NCI-H748 (cell line): ENCODE results near the gene HEYL.

Experiments
- DNase-seq: peaks from one replicate; lab custom pipeline; 2025; ENCODE audit not compliant: unreplicated experiment; lab: John Stamatoyannopoulos, UW

Gene HEYL

DNA sequence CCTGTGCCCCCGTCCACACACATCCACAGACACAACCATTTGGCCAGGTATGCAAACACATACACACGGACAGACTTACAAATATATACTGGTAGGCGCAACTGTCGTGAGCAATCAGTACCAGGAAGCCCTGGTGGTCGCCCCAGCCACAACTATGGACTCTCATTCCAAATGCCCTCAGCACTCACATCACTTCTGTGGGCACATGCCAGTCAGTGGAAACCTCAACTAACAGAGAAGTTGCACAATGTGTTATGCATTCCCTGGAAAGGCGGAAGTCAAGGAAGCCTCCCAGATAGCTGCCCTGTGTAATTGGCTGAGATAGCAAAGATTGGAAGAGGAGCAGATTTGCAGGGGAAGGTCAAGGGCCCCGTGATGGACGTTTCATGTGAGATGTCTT lies 1.4 kb upstream of the HEYL start:
- no peak for DNase-seq

DNA sequence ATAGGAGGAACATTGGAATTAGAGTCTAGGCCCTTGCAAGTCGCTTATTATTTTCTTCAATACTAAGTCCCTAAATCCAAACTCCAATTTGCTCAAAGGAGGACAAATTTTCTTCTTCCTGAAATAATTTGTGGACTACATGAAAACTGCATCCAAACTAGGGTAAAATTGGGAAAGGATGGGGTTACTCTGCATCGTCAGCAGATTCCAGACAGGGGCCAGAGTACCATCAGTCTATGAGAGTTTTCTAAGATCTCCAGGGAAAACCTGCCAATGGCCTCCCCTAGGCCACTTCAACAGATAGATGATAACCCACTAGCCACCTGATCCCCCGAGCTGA lies 508 bp downstream of the HEYL start:
- DNase-seq, result no peak

DNA sequence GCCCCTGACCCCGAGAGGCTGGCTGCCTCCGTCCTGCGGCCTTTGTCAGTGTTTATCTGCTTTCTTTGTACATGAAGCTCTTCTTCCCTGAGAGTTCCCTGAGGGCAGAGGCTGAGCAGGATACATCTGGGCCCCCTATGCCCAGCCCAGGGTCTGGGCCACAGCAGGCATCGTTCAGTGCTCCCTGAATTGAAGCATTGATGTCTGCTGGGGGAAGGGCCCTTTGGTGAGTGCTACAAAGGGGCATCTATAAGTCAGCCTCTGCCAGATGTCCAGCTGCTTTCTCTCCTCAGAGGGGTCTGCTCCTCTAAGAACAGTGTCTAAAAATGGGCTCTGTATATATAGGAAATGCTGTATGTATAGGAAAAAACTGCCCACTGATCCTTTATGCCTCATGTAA lies 2.1 kb downstream of the HEYL start:
- DNase-seq, result no peak

DNA sequence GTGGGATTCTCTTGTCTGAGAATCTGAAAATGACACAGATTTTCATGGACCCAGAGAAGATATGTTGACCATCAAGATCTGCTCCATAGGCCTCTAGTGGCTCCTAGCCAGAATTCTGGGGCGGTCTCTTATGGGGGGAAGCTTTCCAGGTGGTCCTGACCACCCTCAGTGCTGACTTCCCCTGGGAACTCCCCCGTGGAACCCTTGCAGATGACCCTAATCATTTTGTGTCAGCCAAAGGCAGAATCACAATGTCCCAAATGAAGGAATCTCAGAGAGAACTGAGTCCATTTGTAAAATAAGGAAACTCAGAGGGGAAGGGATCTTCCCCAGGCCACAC lies 3.6 kb downstream of the HEYL start:
- DNase-seq, result no peak

DNA sequence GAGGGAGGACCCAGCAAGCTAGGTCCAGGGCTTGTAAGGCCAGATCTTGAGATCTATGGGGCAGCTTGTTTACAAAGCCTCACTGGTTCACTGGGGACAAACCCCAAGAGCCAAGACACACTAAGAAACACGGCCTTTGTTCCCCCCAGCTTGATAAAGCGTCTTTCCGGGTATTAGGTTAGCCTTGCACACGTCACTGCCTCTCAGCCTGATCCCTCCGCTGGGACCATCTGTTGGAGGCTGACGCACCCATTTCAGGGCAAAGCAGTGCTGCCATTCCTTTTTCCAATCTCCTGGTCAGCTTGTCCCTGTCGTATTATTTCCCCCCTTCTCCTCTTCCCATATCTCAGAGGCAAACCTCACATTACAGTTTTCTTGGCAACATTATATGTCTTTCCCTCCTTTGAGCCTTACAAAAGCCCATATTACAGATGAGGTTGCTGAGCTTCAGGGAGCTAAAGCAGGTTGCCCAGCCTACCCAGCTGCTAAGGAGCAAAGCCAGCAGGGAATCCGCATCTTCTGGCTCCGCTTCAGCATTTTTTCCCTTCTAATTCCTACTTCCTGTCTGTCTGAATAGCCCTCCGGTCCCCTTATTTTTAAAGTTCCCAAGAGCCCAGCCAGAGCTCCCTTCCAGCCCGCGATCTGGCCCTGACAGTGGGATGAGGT lies 4.1 kb downstream of the HEYL start:
- DNase-seq, result no peak

DNA sequence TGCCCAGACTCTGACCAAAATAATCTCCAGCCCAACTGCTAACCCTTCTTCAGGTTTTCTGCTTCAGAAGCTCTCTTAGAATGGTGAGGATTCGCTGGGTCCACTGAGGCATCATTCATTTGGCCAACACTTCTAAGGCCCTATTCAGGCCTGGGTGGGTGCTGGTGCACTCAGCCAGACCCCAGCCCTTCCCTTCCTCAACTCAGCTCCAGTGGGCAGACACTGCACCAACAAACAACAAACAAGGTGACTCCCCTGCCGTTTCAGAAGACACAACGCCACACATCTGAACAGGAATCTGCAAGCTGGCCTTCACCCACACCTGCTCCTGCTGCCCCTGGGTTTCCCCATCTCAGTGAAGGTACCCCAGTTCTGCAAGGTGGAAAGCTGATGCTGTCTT lies 6.0 kb downstream of the HEYL start:
- no peak for DNase-seq

DNA sequence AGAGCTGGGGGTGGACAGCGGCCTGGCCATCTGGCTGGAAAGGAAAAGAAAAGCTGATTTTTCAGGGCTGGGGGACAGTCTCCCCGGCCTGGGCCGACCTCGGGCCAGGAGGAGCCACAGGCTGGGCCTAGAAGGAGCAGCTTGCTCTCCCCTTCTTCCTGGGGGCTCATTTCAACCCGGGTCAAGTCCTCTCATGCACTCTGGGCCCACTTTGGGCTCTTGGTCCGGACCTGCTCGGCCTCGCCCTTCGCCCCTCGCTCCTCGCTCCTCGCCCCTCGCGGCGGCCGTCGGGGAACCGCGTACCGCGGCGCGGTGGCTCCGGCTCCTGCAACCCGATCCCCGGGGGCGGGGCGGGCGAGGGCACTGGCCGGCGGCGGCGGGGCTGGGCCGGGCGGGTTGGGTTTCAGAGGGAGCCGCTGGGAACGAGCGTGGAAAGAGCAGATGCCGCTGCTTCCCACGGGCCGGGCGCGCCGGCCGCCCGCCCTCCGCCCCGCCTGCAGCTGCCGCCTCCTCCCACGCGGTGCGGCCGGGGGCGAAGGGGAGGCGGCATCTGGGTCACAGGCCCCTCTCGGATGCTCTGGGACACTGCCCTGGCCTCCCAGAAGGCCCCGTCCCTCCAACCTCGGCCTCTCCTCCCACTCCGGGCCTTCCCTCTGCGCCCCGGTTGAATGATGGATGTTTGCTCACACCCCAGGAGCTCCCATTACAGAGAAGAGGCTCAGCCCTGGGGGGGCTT lies 6.6 kb downstream of the HEYL start:
- DNase-seq, result peak; percentile 93

DNA sequence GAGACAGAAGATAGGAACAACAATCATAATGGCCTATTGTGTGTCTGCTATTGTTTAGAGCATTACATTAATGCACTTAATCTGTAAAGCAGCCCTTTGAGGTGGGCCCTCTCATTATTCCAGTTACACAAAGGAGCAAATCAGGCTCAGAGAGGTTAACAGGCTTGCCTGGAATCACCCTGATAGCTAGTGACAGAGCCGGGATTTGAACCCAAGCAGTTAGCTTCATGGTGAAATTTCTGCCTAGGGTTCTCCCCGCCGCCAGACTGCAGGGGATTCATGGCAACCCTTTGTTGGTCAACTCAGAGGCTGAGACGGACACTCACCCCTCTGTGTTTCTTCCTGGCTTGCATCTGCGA lies 7.1 kb downstream of the HEYL start:
- peak; percentile 69 for DNase-seq

DNA sequence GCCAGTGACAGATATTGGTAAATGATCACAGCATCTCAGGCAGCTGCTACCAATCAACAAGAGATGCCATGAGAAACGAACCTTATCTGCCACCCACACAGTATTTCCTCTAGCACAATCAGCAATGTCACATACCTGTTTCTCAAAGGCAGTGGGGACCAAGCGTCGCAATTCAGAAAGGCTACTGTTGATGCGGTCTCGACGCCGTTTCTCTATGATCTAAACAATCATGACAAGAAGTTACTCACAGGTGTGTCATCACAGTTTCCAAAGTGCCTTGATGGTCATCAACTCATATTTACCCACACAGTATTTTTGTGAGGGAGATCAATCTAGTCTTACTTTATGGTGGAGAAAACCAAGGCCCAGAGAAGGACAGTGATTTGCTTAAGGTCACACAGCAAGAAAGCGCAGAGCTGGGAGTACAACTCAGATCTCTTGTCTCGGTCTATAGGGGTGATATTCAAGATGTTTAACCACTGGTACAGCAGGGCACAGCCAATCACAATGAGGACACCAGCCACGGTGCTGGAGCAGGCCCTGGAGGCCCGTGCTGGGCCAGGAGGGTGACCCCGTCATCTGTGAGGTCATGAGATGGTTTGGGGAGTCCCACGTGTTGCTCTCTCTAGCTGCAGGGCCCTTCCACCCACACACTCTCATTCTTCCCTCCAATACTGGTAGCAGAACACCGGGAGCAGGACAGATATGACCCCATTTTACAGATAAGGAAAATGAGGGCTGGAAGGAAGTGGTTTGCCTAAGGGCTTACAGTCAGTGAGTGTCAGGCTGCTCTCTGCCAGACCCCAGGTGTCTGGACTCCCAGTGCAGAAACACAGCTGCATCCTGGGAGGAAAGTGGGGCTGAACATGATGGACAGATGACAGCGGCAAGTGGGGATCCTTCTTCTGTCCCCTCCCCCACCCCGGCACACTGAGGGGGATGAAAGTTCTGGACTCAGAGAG lies 7.8 kb downstream of the HEYL start:
- no peak for DNase-seq

DNA sequence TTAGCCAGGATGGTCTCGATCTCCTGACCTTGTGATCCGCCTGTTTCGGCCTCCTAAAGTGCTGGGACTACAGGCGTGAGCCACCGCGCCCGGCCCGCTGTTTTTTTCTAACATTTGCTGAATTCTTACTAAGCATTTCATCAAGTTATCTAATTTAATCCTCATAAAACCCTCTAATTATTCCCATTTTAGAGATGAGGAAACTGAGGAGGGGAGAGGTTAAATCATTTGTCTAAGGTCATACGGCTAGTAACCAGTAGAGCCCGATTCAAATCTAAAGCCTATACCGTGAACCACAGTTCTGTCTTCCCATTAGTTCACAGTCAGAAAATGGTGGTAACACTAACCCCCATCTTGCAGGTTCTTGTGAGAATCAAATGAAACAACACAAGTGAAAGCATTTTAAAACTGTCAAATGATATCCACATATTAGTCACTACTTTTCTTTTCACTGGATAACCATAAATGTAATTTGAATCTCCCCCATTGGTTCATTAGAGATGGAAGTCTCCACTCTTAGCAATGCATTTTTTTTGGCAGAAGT lies 10.6 kb downstream of the HEYL start:
- no peak for DNase-seq

DNA sequence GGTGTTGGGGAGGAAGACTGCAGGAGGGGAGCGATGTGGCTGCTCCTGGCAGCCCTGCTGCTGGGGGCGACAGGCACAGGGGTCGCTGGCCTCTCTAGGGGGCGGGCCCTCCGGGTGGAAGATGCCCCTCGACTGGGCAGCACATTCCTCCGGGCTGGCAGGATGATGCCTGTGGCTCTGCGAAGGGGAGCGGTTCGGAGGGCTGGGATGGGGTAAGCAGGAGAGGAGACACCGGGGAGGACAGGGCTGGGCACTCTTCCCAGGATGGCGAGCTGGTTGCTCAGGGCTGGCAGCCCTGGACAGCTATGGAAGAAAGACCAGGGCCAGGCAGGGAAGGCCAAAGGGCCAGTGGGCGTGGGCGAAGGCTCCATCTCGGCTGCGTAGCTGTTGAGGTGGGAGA lies 12.8 kb downstream of the HEYL start:
- DNase-seq, result no peak

DNA sequence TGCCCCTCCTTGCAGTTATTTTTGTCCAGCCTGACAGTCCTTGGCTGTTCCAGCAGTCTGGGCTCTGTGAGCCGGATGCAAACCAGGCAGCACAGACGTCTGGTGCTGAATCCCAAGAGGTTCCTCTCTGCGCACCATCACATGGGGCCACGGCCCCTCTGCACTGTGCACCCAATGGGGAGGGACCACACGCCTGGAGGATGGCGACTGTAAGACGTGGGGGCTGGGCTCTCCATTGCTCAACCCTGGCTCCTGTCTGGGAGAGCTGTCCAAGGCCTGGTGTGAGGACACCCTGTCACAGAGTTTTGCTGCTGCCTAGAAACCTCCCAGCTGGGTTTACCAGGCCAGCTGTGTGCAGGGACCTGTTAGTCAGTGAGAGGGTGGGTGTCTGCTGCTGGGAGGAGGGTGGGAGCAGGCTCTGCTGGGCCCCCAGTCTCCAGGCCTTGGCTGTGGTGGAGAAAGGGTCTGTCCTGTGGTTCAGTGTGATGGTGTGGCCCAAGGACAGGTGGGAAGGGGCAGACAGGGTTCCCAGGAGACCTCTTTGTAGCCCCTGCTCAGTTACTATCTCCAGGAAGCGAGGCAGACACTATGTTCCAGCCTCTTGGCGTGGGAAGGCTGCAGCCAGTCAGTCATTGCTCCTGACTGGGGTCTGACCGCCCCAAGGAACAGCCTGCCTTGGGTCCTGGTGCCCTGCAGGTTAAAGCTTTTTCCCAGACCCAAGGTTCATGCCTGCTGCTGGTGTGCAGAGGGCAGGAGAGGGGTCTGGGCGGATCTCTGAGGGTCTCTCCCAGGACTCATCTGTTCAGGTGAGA lies 13.8 kb downstream of the HEYL start:
- DNase-seq, result no peak

DNA sequence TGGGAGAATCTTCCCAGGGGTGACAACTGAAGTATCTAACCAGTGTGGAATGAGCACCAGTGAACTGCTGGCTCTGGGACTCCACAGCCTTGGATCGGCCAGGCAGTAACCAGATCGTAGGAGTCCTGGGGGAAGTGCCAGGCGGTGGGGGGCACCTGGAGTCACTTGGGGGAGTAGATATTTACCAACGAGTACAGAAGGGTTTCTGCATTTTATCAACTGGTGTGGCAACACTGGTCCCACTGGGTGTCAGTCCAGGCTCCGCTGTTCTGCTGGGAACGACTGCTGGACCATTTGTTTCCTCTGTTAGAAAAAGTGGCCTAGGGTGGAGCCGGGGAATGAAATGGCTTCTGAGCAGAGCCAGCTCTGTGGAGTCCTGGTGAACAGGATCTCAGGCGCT lies 14.4 kb downstream of the HEYL start:
- DNase-seq, result no peak

DNA sequence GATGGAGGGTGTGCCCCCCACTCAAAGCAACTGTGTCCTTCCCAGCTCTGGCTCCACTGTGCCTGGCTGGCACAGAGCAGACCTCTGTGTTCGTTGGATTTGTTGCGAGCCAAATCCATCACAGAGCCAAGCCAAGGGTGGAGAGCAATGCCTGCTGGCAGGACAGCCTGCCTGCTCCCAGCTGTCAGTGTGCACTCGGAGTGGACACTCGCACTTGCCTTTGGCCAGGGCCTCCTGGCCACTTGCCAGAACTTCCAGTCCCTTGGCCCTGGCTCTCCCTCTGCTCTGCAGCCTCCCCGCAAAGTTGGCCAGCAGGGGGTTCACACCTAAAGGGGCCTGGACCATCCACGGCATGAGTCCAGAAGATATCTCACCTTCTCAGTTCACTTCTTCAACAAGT lies 16.4 kb downstream of the HEYL start:
- no peak for DNase-seq

DNA sequence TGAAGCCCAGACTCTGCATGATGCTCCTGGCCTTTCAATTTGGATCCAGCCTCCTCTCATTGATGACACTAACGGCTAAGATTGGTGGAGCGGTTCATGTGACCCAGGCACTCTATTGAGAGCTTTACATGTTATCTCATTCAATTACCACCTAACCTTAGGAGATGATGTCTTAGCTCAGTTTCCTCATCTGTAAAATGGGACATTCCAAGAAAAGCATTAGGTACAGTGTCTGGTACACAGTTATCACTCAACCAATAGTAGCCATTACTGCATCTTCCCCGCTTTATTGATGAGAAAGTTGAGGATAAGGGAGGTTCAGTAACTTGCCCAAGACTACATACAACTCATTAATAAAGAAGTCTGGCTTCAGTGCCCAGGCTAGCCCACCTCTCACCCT lies 17.0 kb downstream of the HEYL start:
- no peak for DNase-seq

DNA sequence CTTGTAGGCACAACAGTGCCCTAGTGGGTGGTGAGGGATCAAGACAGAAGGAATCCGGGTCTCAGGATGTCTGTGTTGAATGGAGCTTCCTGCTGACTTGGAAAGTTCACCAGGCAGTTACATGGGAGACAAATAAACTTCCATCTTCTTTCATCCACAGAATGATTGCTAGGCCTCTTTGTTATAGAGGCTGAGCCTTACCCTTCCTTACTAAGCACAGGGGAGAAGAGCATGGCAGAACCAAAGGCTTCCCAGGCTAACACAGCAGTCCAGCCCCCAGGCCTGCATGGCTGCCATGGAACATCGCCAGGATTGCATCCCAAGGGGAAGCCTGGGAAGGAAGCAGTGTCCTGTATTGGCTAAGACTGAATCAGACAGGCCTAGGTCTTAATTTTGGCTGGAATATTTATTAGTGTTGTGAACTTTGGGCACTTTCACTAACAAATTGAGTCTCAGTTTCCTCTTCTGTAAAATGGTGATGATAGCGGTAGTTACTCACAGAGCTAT lies 18.7 kb downstream of the HEYL start:
- DNase-seq, result no peak

DNA sequence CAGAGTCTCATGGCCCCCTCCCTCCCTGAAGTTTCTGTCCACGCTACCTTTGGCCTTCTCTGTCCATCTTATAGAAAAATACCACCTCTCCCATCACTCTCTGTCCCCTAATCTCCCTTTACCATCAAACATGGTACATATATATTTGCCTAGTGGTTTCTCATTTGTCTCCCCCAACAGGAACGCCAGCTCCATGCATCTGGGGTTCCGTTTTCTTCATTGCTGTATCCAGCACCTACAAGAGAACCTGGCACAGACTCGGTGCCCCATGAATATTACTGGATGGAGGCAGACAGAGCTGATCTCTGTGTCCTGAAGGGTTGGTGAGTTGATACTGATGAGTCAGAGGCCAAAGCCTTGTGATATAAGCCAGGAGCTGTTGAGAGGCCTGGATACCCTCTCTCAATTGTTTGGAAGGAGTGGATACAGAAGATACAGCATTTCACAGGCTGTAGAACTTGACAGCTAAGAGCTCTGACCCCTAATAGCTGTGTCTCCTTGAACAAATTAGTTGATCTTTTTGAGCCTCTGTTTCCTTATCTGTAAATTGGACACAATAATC lies 21.9 kb downstream of the HEYL start:
- no peak for DNase-seq

DNA sequence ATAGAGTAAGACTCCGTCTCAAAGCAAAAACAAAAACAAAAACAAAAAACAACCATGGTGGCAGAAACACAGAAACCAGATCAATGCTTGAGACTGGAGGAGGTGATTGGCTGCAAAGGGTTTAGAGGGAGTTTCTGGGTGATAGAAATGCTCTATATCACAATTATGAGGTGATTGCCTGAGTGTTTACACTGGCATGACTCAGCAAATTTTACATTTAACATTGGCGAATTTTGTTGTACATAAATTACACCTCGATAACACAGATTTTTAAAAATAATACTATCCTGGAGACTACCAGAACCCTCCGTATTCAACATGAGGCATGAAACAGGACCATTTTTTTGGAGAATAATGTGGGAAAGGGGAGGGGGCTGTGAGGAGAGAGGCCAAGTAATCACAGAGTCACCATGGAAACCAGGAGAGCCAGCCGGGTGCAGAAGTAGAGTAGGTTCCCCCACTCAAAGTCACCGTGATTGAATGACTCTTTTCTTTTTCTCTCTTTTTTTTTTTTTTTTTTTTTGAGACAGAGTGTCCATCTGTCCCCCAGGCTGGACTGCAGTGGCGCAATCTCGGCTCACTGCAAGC lies 24.3 kb downstream of the HEYL start:
- DNase-seq, result peak; percentile 90

DNA sequence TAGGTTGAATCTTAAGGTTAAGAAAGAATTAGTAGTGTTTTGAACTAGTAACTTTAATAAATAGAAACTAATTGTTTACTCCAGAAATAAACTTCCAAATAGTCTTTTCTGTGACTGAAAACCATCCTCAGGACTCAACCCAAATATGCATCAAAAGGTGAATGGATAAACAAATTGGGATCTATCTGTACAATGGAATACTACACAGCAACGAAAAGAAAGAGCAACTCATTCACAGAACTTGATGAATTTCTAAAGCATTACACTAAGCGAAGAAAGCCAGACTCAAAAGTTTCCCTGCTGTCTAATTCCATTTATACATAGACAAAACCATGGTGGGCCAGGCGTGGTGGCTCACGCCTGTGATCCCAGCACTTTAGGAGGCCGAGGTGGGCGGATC lies 25.0 kb downstream of the HEYL start:
- DNase-seq, result no peak

DNA sequence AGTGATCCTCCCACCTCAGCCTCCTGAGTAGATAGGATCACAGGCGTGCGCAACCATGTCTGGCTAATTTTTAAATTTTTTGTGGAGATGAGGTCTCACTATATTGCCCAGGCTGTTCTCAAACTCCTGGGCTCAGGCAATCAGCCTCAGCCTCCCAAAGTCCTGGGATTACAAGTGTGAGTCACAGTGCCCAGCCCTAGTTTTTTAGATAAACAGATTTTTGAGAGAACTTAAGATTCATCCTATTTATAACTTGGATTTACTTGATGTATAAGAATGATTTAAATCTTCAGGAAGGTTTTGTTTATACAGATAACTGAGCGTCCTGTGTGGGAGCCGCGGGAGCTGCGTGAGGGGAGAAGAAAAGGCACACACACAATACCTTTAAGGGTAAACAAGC lies 26.2 kb downstream of the HEYL start:
- no peak for DNase-seq
